Body of pancreas (tissue), 4 donors: ENCODE measurements around the gene TDRD9.

Experiments used
- CTCF ChIP-seq, 7 experiments: fragments of 450-650 bp in 4 of 7; fragments of 200-600 bp in 3 of 7; sonication (generic) in 3 of 7; IDR thresholded peaks; one replicate each; pipeline ENCODE4 v1.5.1; 2016 to 2019; ENCODE audit warnings: antibody characterized with exemption in 7 of 7
- POLR2A ChIP-seq, 3 donors: fragments of 450-650 bp; IDR thresholded peaks; one replicate each; pipeline ENCODE4 v1.6.1; 2016; ENCODE audit warnings: antibody characterized with exemption in 3 of 3, mild to moderate bottlenecking in 2 of 3

DNA sequence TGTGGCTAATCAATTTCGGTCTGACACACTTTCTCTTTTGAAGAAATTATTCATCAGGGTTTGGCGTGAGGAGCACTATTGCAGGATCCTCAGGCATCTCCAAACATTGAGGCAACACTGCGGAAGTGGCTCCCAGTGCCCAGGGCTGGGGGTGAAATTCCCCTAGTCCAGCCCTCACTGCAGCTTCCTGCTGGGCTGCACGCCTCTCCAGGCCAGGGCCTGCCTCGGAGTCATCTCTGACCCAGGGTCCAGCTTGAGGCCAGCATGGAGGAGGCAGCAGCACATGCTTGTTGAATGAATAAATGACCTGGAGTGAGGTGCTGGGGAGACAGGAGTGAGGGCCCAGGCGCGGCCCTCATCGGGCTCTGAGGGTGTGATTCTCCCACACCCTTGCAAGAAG, 36.0 kb upstream of the TDRD9 start:
- TF ChIP-seq CTCF (IDR thresholded peaks at IDR 0.05) (no peak), POLR2A (IDR thresholded peaks at IDR 0.05) (no peak)
